Dedifferentiated amniotic fluid mesenchymal stem cell (primary cell): Measurements from ENCODE around the gene DYDC2.
A peak's percentile ranks its signal among the peaks of the same experiment; 100 is the strongest.

ENCODE experiments used
- DNase-seq: peaks from one replicate; pipeline ENCODE4 v3.0.0-alpha.2; 2016; ENCODE audit errors: extremely low spot score

Gene DYDC2

GRCh38 chr10:80371467-80371866 is 14.9 kb downstream of the DYDC2 start:
- no peak for DNase-seq

GRCh38 chr10:80372675-80373074 is 16.1 kb downstream of the DYDC2 start:
- no peak for DNase-seq

DNA sequence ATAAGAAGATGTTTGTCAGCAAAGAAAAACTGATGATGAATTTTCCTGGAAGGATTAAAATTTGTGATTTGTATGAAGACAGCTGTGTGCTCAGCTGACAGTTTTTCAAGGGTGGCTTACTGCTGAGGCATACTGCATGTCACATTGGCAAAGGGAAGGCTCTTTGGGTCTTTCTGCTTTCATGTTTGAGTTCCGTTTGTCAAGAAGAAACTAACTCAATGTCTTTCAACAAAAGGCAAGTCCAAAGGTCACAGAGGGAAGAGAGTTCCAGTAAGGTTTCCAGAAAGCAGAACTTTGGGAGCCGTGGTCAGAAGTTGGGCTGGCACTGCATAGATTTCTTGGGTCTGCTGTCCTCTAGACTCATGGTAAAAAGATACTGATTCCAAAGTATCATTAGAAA is 16.9 kb downstream of the DYDC2 start:
- no peak for DNase-seq

DNA sequence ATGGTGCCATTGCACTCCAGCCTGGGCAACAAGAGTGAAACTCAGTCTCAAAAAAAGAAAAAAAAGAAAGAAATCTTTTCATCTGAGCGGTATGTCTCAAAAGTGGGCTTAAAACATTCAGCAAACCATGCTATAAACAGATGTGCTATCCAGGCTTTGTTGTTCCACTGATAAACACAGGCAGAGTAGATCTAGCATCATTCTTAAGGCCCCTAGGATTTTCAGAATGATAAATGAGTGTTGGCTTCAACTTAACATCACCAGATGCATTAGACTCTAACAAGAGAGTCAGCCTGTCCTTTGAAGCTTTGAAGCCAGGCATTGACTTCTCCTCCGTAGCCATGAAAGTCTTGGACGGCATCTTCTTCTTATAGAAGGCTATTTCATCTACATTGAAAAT is 23.1 kb downstream of the DYDC2 start:
- no peak for DNase-seq

GRCh38 chr10:80380185-80380584 is 23.6 kb downstream of the DYDC2 start:
- no peak for DNase-seq

DNA sequence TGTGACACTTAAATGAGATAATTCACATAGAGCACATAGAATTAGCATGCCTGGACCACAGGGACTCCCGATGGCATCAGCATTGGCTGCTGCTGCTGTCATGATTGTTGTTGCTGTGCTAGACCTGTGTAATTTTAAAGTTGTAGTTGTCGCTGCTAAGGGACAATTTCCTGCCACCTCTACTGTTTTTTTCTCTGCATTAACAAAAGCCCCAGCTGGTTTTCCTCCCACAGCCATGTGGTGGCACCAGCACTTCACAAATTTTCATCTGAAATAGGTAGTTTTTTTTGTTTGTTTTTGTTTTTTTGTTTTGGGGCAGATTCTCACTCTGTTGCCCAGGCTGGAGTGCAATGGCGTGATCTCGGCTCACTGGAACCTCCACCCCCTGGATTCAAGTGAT is 26.4 kb downstream of the DYDC2 start:
- DNase-seq, result peak; percentile 41

GRCh38 chr10:80390740-80391139 is 34.2 kb downstream of the DYDC2 start:
- no peak for DNase-seq

DNA sequence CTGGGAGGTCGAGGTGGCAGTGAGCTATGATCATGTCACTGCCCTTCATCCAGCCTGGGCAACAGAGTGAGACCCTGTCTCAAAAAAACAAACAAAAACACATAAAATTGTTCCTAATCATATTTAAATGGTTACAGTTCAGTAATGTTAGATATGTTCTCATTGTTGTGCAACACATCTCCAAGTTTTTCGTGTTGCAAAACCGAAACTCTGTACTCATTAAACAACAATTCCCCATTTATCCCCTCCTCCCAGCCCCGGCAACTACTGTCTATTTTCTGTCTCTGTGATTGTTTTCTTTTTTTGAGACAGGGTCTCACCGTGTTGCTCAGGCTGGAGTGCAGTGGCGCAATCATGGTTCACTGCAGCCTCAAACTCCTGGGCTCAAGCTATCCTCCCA is 35.7 kb downstream of the DYDC2 start:
- no peak for DNase-seq

DNA sequence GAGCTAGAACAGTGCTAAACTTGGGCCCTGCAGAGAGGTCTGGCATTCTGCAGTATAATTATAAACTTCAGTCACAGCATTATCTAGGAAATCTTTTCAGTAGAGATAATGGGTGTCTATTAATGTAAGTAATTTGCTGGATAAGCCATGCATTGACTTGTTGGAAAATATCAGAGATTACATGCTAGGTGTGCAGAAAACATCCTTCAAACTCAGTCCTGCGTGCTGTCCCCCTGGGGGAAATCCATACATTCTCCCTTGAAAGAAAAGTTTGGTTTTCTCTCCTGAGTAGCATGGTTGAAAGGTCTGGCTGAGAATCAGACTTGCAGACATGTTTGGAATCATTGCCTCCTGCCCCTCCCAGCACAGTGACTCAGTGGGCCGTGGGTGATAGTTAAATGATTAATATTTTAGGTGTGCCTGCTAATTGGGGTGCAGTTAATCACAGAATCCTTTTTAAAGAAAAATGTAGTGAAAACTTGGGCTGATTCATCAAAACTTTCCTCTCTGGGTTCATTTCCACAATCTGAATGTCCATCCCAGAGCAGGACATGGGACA is 37.9 kb downstream of the DYDC2 start:
- DNase-seq, result no peak

DNA sequence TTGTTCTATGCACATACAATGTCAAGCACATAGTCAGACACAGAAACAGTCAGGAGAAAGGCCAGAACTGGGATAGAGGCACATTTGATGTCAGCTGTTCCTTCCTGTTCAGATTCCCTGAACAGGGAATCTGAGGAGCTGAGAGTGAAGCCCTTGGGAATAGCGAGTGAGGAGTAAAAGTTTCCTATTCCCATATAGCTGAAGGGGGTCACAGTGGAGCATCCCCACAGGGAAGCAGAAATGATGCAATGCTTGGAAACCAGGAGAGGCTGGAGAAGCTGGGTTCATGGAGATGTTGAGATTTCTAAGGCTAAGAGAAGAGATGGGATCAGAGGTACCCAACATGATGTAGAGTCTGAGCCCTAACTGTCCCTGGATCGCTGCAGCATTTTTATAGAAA is 40.4 kb downstream of the DYDC2 start:
- DNase-seq, result no peak

- DNase-seq, result no peak
These were observed 43.7 kb downstream of the DYDC2 start for GRCh38 chr10:80400136-80400804.

- no peak for DNase-seq
These were observed 48.5 kb downstream of the DYDC2 start for GRCh38 chr10:80405035-80405434.

DNA sequence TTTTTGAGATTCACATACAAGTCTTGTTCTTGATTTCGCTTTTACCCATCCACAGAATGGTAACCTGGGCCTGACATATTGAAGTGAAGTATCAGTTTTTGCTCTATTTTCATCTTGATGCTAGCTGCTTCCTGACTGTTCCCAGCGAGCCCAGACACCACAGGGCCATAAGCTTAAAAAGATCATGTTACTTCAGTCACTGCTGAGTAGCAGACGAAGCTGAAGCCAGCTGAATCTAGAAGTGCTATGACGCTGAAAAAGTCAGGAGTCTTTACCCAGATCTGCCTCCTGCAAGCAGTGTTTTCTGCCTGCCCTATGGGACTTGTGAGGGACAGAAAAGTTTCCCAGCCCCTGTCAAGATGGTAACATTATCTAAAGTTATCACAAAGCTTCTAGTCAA is 49.0 kb downstream of the DYDC2 start:
- no peak for DNase-seq

GRCh38 chr10:80406204-80406603 is 49.6 kb downstream of the DYDC2 start:
- no peak for DNase-seq

GRCh38 chr10:80407812-80408241 is 51.2 kb downstream of the DYDC2 start:
- no peak for DNase-seq

- DNase-seq, result no peak
These were observed 51.9 kb downstream of the DYDC2 start, which contains the start of gene PRXL2A for GRCh38 chr10:80408242-80409101. Gene PRXL2A (plus strand): TSS chr10:80408551. CDS start chr10:80420468, 11,917 bp downstream.

GRCh38 chr10:80409121-80409520 is 52.5 kb downstream of the DYDC2 start:
- DNase-seq, result no peak

DNA sequence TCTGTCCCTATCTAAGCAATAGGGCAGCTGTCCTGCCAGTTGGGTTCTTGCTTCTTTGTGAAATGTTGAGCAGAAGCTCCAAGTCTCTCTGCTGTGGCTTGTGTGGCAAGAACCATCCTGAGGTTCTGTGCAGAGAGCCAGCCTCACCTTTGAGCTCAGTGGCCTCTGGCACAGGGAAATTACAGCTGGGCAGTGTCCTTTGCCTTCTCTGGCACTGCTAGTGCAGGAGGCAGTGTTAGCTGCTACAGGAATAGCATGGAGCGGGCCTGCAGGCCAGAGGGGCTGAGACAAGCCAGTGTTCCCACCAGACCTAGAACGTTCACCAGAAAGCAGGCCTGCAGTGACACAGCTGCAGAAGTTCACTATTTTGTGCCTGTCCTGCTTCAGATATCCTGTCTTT is 53.5 kb downstream of the DYDC2 start:
- DNase-seq, result no peak

DNA sequence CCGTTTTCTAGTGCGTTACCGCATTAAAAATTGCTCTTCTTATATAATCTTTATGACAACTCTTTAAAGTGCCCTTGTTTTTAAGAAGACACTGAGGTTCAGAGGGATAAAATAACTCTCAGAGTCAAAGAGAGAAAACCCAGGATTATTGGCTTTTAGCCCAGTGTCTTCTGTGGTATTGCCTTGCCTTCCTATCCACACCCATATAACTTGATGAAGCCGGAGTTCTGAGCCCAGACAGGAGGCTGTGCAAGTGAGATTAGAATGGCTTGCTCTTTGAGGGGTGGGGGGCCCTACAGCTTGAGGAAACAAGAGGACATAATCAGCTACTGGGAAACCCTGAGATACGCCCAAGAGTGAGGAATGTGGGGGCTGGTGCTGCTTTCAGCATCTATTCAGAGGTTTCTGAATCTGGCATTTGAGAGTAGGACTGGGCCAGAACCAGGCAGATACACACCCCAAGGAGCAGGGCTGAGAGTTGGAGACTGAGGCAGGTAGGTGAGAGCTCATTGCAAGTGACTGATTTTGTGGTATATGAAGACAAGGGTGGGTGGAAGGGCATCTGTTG is 54.1 kb downstream of the DYDC2 start:
- no peak for DNase-seq

- no peak for DNase-seq
These were observed 54.7 kb downstream of the DYDC2 start for GRCh38 chr10:80411267-80411668.

DNA sequence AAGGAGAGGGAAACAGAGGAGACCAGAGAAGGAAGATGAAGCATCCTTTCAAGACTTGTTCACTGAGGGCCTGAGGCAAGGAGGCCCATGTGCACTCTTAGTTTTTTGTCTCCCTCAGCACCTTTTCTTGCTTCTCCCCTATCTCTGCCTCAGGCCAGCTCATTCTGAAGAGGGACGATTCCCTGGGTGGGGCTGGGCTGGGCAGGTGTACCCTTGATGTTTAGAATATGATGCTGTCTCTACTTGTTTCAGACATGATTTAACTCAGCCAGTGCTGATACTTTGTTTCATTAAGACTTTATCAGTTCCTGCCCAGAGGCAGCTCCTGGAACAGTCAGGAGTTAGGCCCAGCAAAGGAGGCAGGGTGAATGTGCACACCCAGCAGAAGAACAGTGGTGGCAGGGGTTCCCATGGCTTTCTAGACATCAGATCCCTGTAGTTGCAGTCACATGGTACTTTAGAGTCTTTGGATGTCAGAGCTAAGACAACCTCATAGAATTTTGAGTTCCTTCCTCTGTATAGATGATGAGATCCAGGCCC is 55.2 kb downstream of the DYDC2 start:
- DNase-seq, result no peak

GRCh38 chr10:80412486-80412885 is 55.9 kb downstream of the DYDC2 start:
- no peak for DNase-seq
